GM19099 (cell line): Measurements from ENCODE around the gene FAM50B.

ENCODE experiments used
- POLR2A ChIP-seq: IDR thresholded peaks from 3 replicates; pipeline ENCODE4 v1.6.1; 2011; ENCODE audit warnings: low read depth; ENCODE audit not compliant: insufficient read length; ENCODE audit errors: extremely low read depth

The FAM50B gene

GRCh38 chr6:3813150-3813780 is 35.9 kb upstream of the FAM50B start:
- no peak for TF ChIP-seq POLR2A

GRCh38 chr6:3813918-3814317 is 35.3 kb upstream of the FAM50B start:
- TF ChIP-seq POLR2A: no peak

- no peak for TF ChIP-seq POLR2A
These were observed 34.6 kb upstream of the FAM50B start for GRCh38 chr6:3814539-3814938.

GRCh38 chr6:3816251-3816650 is 32.9 kb upstream of the FAM50B start:
- no peak for TF ChIP-seq POLR2A

GRCh38 chr6:3819161-3820110 is 29.7 kb upstream of the FAM50B start:
- no peak for TF ChIP-seq POLR2A

GRCh38 chr6:3820563-3820962 is 28.6 kb upstream of the FAM50B start:
- TF ChIP-seq POLR2A: no peak

GRCh38 chr6:3822747-3823445 is 26.3 kb upstream of the FAM50B start:
- no peak for TF ChIP-seq POLR2A

- TF ChIP-seq POLR2A: no peak
These were observed 25.5 kb upstream of the FAM50B start for GRCh38 chr6:3823671-3824070.

- TF ChIP-seq POLR2A: no peak
These were observed 23.8 kb upstream of the FAM50B start for GRCh38 chr6:3825331-3825831.

GRCh38 chr6:3825851-3826581 is 23.2 kb upstream of the FAM50B start:
- TF ChIP-seq POLR2A: no peak

GRCh38 chr6:3829285-3829684 is 19.9 kb upstream of the FAM50B start:
- no peak for TF ChIP-seq POLR2A

- TF ChIP-seq POLR2A: no peak
These were observed 18.4 kb upstream of the FAM50B start for GRCh38 chr6:3830806-3831205.

GRCh38 chr6:3831761-3832530 is 17.2 kb upstream of the FAM50B start:
- TF ChIP-seq POLR2A: no peak
